Stimulated activated CD8-positive, alpha-beta memory T cell treated with anti-CD3 and anti-CD28 coated beads, Interleukin-12 subunit alpha, Interleukin-12 subunit beta, amount 100 ng/mL, for 24 hours (primary cell): ENCODE data around the gene MAP3K3.

Experiments used
- DNase-seq: peaks from one replicate; pipeline ENCODE4 v3.0.0-alpha.2; 2020; ENCODE audit errors: extremely low read depth

The MAP3K3 gene

DNA sequence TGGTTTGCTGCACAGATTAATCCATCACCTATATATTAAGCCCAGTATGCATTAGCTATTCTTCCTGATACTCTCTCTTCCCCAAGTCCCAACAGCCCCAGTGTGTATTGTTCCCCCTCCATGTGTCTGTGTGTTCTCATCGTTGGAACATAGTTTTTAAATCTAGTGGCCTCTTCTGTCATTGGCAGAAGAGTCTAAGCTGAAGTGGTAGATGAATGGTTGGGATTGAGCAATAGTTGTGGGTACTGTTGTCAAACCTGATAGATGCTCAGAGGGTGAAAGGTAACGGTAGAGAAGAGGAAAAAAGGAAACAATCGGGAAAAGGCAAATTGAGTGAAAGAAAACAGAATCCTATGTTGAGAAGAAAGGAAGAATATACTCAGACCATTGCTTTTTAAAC, 29.9 kb downstream of the MAP3K3 start:
- no peak for DNase-seq

DNA sequence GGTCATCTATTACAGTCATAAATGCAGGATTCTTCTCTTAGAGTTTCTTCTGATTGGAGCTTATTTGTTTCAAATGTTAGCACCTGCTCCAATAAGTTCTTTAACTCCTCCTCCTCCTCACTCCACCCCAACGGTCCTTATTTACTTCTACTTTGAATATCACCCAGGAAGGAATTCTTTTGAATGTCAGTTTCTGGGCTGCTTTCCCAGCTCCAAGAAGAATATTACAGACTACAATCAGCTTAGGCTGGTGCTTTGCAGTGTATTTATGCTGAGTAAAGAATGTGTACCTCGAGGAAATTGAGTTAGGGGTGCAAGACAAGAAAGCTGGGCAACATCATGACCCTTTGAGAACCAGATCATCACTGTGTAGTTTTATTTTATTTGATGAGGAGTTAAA, 30.8 kb downstream of the MAP3K3 start:
- DNase-seq: no peak

DNA sequence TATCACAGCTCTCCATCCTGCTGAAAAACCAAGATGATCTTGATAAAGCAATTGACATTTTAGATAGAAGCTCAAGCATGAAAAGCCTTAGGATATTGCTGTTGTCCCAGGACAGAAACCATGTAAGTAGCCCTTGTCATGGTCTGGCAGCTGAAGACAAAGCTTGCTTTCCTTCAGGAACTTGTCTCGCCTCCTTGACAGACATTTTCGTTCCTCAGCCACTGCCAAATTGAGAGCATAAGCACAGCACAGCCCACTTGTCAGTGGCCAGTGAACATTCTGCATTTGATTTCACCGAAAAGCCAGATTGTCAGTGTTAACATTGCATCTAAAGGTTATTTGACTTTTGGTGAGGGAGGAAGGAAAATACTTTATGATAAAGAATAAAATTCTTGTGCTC, 35.6 kb downstream of the MAP3K3 start:
- no peak for DNase-seq

GRCh38 chr17:63658366-63658765, 36.1 kb downstream of the MAP3K3 start:
- no peak for DNase-seq

DNA sequence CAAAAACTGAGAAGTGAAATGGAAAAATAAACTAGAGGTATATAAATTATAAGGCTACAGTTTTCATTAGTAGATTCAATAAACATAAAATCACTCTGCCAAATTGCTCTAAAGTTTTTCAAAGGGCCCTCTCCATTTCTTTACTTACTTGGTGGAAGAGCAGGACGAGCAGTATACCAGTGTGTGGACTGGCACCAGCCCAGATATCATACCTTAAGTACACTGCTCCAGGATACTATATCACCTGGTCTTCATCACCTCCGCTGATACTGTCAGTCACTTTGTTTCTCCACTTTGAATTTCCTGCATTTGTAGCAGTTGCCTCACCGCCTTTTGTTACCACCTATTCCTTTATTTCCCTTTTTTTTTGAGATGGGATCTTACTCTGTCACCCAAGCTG, 37.6 kb downstream of the MAP3K3 start:
- no peak for DNase-seq

GRCh38 chr17:63665527-63666214, 43.5 kb downstream of the MAP3K3 start:
- no peak for DNase-seq

GRCh38 chr17:63672856-63673255, 50.6 kb downstream of the MAP3K3 start:
- DNase-seq: no peak

DNA sequence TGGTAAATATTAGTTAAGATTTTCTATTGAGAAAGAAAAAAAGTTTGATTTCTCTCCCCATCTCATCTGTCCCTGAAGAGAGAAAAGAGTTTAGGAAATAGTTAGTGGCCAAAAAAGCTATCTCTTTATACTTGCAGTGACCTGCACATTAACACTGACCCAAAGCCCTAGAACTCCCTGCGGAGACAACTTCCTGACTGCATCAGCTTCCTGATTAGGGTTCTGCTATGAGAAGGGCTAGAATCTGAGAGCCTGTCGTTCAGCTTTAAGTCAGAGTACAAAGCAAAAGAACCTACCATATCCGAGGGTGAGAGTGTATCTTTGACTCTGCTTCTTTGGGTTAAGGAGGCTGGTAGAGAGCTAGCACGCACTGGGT, 53.0 kb downstream of the MAP3K3 start:
- no peak for DNase-seq

GRCh38 chr17:63675607-63676546, 53.7 kb downstream of the MAP3K3 start:
- no peak for DNase-seq

DNA sequence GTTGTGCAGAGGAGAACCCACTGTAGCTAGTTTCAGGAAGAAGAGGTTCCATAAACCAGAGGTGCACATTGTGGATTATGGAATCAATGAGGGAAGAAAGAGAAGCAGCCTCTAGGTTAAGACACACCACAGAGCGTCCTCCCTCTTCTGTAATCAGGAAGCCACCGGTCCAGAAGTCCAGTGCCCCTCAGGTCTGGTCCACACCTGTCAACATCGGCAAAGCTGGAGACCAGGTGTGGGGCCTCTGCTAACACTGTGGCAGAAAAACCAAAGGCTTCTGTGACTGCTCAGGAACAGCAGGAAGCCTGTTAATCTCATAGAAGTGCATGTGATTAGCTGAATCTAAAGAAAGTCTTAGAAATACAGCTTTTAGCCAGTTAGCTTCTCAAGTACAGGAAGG, 54.4 kb downstream of the MAP3K3 start:
- DNase-seq: no peak

GRCh38 chr17:63679214-63679613, 57.0 kb downstream of the MAP3K3 start:
- DNase-seq: no peak

DNA sequence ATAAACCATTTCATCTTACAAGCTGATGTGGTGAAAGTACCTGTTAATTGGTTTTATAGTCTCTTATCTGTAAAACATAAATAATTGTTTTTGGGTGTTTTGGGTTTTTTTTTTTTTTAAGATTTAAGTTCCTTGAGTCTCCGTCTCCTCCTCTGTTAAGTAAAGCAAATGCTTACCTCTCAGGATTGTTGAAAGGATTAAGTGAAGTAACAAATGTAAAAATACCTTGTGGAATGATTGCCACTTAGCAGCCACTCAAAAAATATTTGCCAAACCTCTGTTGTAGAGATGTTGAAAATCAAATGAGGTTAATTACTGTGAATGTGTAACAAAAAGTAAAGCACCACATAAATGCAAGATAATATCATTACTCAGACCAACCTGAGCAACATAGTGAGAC, 58.5 kb downstream of the MAP3K3 start:
- DNase-seq: no peak

GRCh38 chr17:63681530-63681929, 59.3 kb downstream of the MAP3K3 start:
- DNase-seq: no peak

DNA sequence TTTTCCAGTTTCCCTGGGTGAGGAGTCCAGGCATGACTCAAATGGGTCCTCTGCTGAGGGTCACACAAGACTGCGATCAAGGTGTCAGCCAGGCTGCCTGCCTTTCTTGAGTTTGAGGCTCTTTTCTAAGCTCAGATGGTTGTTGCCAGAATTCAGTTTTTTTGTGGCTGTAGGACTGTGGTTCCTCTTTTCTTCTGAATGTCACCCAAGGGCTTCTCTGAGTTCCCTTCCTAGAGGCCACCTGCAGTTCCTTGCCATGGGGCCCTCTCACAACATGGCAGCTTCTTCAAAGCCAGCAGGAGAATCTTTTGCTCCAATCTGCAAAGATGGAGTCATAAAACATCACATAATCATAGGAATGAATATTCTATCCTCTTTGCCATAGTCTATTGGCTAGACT, 60.2 kb downstream of the MAP3K3 start:
- no peak for DNase-seq

DNA sequence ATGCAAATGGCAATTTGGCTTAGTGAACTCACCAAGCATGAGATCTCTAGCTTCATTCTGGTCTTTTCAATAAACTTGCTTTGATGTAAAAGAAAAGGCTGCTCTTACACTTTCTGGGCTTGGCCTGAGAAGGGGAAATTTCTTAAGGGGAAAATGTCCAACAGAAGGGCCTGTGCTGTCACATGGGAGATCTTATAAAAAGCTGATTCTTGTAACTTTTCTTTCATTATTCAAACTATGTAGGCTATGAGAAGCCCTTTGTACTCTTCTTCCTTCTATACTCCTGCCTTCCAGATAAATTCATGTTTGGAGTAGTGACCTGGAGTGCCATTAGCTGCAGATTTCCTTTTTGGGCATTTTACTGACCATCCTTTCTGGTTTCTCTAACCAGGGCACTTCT, 60.8 kb downstream of the MAP3K3 start:
- no peak for DNase-seq

GRCh38 chr17:63685041-63685440, 62.8 kb downstream of the MAP3K3 start:
- no peak for DNase-seq

DNA sequence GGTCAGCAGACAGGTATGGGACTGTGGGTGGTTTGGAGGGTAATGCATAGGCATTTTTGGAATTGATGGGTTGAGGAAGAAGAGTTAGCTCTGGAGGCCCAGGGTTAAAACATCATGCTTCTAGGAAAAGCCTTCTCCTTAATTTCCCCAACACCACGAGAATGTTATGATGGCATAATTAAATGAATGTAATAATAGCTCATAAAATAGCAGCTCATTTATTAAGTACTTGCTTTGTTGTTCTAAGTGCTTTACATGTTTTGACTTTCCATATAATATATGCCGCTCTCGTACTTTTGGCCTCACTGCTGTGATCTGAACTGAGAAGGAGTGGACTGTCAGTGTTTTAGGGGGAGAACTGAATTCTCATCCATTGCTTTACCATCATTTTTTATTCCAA, 63.4 kb downstream of the MAP3K3 start:
- DNase-seq: no peak

DNA sequence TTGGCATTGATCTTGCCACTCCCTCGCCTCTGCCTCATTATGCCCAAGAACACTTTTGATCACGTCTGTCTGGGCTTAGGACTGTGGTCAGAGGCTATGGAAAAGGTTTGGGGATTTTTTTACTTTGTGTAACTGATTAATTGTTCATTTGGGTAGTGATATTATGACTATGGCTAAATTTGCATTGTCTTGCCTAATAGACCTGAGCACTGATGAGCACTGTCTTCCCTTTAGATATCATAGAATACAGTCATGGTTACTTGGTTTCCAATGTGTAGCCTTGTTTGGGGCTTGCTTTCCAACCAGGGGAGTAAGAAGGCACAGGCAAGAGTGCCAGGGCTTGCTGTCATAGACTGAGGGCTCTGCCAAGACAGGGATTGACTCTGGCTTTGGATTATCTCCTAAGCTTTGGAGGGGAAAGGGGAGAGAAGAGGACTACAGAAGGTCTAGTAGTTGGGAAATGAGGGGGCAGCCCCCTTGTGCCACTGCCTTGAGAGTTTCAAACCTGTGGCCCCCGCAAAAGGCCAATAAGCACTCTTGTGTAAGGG, 64.0 kb downstream of the MAP3K3 start:
- DNase-seq: no peak

DNA sequence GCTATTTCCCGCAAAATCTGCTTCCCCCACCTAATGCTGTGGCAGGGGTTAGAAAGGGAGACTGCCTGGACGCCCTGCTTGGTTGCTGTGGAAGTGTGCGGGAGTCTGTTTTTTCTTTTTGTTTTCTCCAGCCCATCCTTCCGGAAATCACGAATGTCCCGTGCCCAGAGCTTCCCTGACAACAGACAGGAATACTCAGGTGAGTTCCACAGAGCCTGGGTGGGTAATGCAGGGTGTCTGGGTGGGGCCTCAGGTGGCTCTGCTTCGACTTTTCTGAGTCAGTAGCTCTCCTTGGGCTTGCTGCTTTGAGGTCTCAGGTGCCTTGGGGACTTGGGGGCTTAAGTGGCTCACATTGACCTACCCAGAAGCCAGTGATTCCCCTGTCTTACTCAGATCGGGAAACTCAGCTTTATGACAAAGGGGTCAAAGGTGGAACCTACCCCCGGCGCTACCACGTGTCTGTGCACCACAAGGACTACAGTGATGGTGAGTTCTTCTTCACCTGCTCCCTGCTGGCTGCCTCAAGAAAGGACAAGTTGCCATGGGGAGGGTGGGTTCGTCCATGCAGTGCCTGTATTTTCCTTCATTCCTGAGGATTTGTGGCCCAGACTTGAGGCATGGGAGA, 66.3 kb downstream of the MAP3K3 start:
- DNase-seq: no peak

DNA sequence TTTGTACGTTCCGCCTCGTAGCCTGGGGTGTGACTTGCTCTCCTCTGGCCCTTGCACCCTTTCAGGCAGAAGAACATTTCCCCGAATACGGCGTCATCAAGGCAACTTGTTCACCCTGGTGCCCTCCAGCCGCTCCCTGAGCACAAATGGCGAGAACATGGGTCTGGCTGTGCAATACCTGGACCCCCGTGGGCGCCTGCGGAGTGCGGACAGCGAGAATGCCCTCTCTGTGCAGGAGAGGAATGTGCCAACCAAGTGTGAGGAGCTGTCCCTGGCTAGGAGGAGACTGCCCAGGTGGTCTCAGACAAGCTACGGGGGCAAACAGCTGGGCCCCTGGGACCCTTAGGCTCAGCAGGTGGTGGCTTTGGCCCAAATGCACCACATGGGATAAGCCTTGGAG, 67.3 kb downstream of the MAP3K3 start:
- DNase-seq: no peak

- no peak for DNase-seq
These were observed 70.1 kb downstream of the MAP3K3 start for GRCh38 chr17:63692195-63692816.
